ENCODE data around the gene SH3BP2.

SH3BP2 gene

GRCh38 chr4:2796849-2797544, 4.1 kb downstream of the SH3BP2 start:
- TF ChIP-seq CTCF (IDR thresholded peaks at IDR 0.05; ENCODE audit: low read depth, low read length, missing control alignments), result no peak
- DNase-seq (ENCODE audit: low read depth), result no peak
- no peak overlapping the region for H3K4me3 ChIP-seq (ENCODE audit: low read depth, low read length)

- no peak for DNase-seq (ENCODE audit: low read depth)
These were observed 4.8 kb downstream of the SH3BP2 start for GRCh38 chr4:2797545-2798305.

GRCh38 chr4:2798399-2799223, 5.7 kb downstream of the SH3BP2 start:
- peak overlapping the region; percentile 52 for H3K4me3 ChIP-seq (ENCODE audit: low read depth, low read length)
- TF ChIP-seq CTCF (IDR thresholded peaks at IDR 0.05; ENCODE audit: low read depth, low read length, missing control alignments), result no peak
- DNase-seq (ENCODE audit: low read depth), result no peak

More at GRCh38 chr4:2797545-2798305, 4.8 kb downstream of the SH3BP2 start:
- no peak overlapping the region for H3K4me3 ChIP-seq (ENCODE audit: low read depth, low read length)
- no peak for TF ChIP-seq CTCF (IDR thresholded peaks at IDR 0.05; ENCODE audit: low read depth, low read length, missing control alignments)

- peak overlapping the region; percentile 52 for H3K4me3 ChIP-seq (ENCODE audit: low read depth, low read length)
- no peak for TF ChIP-seq CTCF (IDR thresholded peaks at IDR 0.05; ENCODE audit: low read depth, low read length, missing control alignments)
- no peak for DNase-seq (ENCODE audit: low read depth)
These were observed 6.5 kb downstream of the SH3BP2 start for GRCh38 chr4:2799224-2799911.

- TF ChIP-seq CTCF (IDR thresholded peaks at IDR 0.05; ENCODE audit: low read depth, low read length, missing control alignments), result no peak
- H3K4me3 ChIP-seq (ENCODE audit: low read depth, low read length), result peak overlapping the region; percentile 52
- no peak for DNase-seq (ENCODE audit: low read depth)
These were observed 7.2 kb downstream of the SH3BP2 start for GRCh38 chr4:2799971-2800690.
